Mesodermal cell (in vitro differentiated cells): Measurements from ENCODE around the gene DENND4B.
A peak's percentile ranks its signal among the peaks of the same experiment; 100 is the strongest.

Experiments
- H3K27ac ChIP-seq: 2 replicates; pipeline ENCODE4 v1.7.0; 2013; ENCODE audit warnings: mild to moderate bottlenecking, low read depth, low read length, moderate library complexity; ENCODE audit not compliant: severe bottlenecking
- H3K36me3 ChIP-seq: 2 replicates; pipeline ENCODE4 v1.7.1; 2013; ENCODE audit warnings: mild to moderate bottlenecking, low read length, moderate library complexity; ENCODE audit not compliant: control insufficient read depth, insufficient read depth
- H3K4me1 ChIP-seq: one replicate; pipeline ENCODE4 v1.7.1; 2013; ENCODE audit warnings: mild to moderate bottlenecking, low read length; ENCODE audit not compliant: insufficient read depth, control insufficient read depth, poor library complexity, severe bottlenecking
- H3K4me3 ChIP-seq: 2 replicates; pipeline ENCODE4 v1.7.0; 2013; ENCODE audit warnings: low read length, control low read depth, mild to moderate bottlenecking; ENCODE audit not compliant: insufficient read depth, poor library complexity, severe bottlenecking; ENCODE audit errors: extremely low read depth
- H3K9me3 ChIP-seq: 2 replicates; pipeline ENCODE4 v1.7.1; 2013; ENCODE audit warnings: mild to moderate bottlenecking, low read length, moderate library complexity; ENCODE audit not compliant: control insufficient read depth
- WGBS, 2 experiments: methylation state at CpG; one replicate each; pipeline ENCODE4 v1.1.5; 2013; ENCODE audit warnings: missing lambda C conversion rate in 2 of 2; ENCODE audit not compliant: insufficient coverage in 2 of 2; 5-methylcytosine and 5-hydroxymethylcytosine counted together

DENND4B gene

DNA sequence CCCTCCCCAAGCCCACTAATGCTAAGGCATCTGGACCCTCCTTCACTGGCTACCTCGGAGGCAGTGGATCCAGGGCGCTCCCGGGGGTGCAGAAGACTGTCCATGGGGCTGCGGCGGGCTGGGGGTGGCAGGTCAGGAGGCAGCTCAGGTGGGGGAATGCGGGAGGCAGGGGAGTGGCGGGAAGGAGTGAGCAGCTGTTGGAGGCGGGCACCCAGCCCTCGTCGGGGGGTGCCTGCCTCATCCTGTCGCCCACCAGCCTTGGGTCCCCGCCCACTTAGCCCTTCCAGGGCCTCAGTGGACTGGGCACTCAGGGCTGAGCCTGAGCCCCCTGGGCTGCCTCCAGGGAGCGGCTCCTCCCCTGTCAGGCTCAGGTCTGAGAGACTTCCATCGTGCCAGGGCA lies 13.1 kb downstream of the DENND4B start:
- peaks cover 7% of the 10 kb centered on the region for H3K4me1 ChIP-seq
- no peaks in the 10 kb centered on the region for H3K9me3 ChIP-seq
- peaks cover 55% of the 10 kb centered on the region for H3K36me3 ChIP-seq
- H3K4me3 ChIP-seq, result no peak overlapping the region
- WGBS, 2 experiments, result 93 to 94% methylated on average over 5 to 8 of the region's 14 CpGs
- H3K27ac ChIP-seq, result no peak overlapping the region

DNA sequence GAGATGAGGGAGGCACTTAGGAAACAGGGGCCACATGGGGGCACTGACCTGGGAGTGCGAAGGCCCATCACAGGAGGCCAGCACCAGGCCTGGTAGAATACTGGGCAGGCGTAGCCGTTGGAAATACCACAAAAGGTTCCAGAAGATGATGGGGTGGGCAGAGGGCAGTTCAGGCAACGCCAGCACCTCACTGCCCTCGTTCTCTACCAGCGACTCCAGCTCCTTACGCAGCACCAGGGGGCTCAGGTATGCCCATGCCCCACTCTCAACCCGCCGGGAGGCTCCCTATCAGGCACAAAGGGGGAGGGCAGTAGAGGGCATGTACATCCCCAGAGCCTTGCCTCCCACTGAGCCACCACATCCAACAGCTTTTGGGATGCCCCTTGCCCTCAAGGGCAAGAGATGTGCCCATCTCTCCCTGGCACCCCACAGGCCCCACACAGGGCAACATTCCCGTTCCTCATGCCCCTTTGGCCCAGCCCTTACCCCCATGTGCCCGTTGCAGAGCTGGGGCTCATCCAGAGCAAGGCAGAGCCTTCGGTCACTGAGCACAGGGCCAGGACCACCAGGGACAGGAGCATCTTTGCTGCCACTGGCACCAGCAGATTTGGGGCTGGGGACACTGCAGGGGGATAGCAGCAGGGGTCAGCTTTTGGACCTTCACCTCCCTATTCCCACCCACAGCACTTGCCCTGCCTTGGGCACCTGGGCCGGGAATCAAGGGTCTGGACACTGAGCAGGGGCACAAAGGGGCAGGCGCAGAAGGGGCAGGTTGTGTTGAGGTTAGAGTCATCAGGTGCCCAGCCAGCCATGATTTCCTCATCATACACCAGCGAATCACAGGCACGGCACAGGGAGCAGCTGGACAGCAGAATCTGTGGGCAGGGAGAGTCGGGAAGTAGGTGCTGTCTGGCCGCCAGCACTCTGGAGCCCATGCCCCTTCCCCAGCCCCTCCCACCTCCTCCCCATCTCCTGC lies 14.1 kb downstream of the DENND4B start:
- no peak overlapping the region for H3K4me3 ChIP-seq
- 97 to 99% methylated on average over 10 to 13 of the region's 18 CpGs for WGBS, 2 experiments
- H3K27ac ChIP-seq, result no peak overlapping the region
- peaks cover 51% of the 10 kb centered on the region for H3K36me3 ChIP-seq
- H3K9me3 ChIP-seq, result no peaks in the 10 kb centered on the region
- peaks cover 7% of the 10 kb centered on the region for H3K4me1 ChIP-seq

DNA sequence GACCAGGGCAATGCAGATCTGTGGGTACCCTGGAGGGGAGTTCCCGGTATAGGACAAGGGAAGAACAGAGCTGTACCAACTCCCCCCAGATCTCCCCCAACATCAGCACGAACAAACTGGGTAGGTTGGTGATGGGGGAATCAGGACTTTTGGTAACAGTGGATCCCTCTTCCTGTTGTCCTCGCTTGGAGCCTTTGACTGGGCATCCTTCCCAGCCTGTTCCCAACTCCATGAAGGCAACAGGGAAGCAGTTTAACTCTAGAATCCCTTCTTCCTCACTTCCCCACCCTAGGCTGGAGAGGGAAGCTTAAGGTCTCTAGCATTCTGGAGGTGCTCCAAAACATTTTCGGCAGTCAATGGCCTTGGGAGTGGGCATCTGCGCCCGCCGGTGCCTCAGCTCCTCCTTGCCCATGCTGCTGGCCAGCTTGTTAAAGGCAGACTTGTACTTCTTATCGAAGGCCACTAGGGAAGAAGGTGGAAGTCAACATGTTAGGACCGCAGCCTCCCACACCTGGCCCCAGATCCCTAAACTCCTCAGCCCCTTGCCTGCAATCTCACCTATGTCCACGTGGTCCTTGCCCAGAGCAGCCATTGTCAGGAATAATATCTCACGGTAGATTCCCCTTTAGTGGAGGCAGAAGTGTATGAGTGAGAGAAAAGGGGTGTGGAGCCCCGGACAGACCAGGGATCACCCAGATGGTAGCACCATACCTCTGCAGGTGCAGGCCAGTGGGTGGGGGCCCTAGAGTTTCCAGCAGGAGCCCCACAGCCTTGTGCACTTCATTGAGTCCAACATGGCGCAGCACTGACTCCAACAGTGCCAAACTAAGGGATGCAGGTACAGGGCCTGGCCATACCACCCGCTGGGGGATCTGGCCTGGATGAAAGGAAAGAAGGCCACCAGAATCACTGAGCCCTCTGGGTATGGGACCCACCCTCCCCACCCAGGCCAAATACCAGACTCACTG lies 16.3 kb downstream of the DENND4B start:
- WGBS, 2 experiments, result 98 to 99% methylated on average over 9 to 10 of the region's 14 CpGs
- Histone ChIP-seq H3K36me3 (peaks cover 31% of the 10 kb centered on the region), H3K4me3 (no peak overlapping the region)

DNA sequence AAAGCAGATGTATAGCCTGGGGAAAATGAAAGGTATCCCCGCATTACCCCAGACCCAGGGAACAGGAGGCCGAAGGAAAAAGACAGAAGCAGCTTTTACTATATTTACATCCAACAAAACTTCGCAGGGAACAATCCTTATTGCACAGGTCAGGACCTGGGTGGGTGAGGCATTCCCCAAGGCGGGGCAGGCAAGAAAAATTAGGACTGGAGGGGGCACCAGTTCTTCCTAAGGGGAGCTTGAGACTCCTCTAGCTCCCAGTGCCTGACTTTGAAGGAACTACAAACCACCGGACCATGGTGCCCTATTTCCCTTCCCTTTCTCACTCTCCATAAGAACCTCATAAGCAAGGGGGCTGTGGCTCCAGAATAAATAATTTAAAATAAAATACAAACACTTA lies 17.1 kb downstream of the DENND4B start:
- WGBS, 2 experiments, result 80 to 90% methylated on average over 1 to 2 of the region's 5 CpGs

More for the DNA sequence above, 16.3 kb downstream of the DENND4B start:
- Histone ChIP-seq H3K27ac (no peak overlapping the region), H3K9me3 (no peaks in the 10 kb centered on the region), H3K4me1 (peaks cover 7% of the 10 kb centered on the region)

DNA sequence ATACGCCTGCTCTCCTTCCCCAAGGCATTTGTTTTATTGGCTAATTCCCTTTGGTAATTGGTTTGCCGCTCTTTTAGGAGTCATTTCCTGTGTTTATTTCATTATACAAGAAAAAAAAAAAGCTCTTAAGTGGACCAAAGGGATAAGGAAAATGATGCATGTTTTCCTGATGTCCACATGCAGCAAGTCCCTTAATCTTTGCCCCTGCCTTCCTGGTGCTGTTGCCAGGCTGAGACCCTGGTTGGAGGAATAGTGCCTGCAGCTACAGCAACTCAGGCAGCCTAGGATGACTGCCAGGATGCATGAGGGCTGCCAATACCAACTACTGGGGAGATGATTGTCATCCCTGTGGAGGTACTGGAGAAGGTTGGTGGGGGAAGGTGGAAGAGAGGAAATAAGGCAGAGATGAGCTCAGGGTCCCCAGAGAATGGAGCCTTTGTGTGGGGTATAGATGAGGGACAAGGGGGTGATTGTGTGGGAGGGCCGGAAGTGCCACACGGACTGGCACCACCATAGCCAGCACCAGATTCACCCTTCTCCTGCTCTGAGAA lies 17.7 kb downstream of the DENND4B start:
- Histone ChIP-seq H3K27ac (no peak overlapping the region), H3K4me3 (no peak overlapping the region), H3K36me3 (peaks cover 19% of the 10 kb centered on the region), H3K4me1 (peaks cover 7% of the 10 kb centered on the region), H3K9me3 (no peaks in the 10 kb centered on the region)
- WGBS, 2 experiments, result 80 to 83% methylated on average over 1 of the region's 4 CpGs

More for the DNA sequence above, 17.1 kb downstream of the DENND4B start:
- H3K27ac ChIP-seq, result no peak overlapping the region
- H3K36me3 ChIP-seq, result peaks cover 25% of the 10 kb centered on the region
- peaks cover 7% of the 10 kb centered on the region for H3K4me1 ChIP-seq
- no peaks in the 10 kb centered on the region for H3K9me3 ChIP-seq
- H3K4me3 ChIP-seq, result no peak overlapping the region

DNA sequence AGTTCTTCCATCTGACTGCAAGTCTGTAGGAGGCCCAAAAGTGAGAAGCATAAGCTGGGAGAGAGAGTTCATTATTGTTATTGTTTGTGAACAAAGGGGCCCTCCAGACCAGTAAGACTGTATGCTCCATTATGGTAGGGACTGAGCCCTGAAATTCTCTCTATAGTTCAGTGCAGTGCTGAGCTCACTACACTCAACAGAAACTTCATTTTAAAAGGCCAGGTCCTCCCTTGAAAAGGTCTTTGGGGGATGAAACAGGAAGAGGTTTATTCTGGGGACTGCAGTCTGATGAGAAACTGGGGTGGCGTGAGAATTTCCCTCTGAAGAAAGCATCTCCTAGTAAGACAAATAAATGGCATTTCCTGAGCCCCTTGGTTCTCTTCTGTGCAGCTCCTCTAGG lies 18.3 kb downstream of the DENND4B start:
- no peak overlapping the region for H3K4me3 ChIP-seq
- no peak overlapping the region for H3K27ac ChIP-seq
- H3K36me3 ChIP-seq, result peaks cover 13% of the 10 kb centered on the region
- peaks cover 7% of the 10 kb centered on the region for H3K4me1 ChIP-seq
- H3K9me3 ChIP-seq, result no peaks in the 10 kb centered on the region
- no CpG with 5 or more reads among the region's 1 CpG for WGBS, 2 experiments

DNA sequence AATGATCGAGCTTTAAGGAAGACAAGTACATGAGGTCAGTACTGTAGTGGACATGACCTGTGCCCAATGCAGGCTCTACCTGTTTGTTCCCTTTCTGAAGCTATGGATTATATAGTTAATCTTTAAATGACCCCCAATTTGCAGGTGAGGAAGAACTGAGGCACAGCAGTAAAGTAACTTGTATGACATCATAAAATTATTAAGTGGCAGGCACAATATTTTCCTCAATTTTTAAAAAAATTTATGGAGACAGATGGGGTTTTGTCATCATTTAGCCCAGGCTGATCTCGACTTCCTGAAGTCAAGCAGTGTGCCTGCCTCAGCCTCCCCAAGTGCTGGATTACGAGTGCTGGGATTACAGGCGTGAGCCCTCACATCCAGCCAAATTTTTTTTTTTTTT lies 20.1 kb downstream of the DENND4B start:
- Histone ChIP-seq H3K27ac (no peak overlapping the region), H3K36me3 (peaks cover 4% of the 10 kb centered on the region), H3K4me3 (no peak overlapping the region), H3K9me3 (no peaks in the 10 kb centered on the region), H3K4me1 (peaks cover 7% of the 10 kb centered on the region)
- 87 to 88% methylated on average over 3 of the region's 4 CpGs for WGBS, 2 experiments

DNA sequence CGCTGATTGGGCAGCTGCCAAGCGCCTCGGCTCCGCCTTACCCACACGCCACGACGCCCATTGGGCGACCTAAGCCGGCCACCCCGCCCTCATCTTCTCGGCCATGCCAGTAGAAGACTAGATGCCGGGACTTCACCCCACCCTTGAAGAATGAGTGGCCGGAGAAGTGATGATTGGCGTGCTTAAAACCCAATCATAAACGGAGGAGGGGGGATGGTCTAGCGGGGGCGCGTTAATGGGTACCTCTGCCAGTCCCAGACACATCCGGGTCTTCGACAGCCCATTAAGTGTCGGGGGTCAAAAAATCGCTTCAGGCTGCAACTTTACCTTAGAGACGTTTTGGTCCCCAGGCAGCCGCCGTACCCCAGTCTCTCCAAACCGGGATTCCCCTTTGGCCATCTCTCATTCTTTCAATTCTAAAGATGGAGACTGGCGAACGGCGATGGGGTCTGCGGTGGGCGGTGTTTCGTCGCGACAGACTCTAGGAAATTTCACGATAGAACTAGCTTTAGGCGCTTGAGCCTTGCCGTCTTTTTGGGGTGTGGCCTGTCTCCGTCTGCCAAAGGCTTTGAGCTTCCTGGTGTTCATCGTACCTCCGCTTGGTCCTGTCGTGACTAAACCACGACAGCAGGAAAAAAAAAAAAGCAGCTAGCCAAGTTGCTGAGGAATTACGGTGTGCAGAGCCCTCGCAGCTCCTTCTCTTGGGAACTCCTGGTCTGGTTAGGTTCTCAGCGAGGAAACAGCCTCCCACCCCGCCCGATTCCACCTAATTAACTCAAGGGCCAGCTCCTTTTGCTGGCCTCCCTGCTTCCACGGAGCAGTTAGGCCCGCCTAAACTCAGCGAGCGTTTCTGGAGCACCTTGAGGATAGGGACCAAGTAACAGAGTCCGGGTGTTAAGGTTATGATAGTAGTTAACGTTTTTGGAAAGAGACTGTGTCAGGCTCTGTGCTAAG lies 23.3 kb downstream of the DENND4B start, which contains the start of gene GATAD2B:
GATAD2B (minus strand) TSS at position 1 of the 954 bp plus-strand sequence. CDS start 94,625 bp downstream, outside the sequence.
- WGBS, 2 experiments, result 0% methylated on average over 47 to 48 of the region's 53 CpGs
- Histone ChIP-seq H3K4me3 (peak within 1 kb of the TSS; percentile 87), H3K27ac (peak within 1 kb of the TSS; percentile 89), H3K36me3 (peaks cover 14% of the 10 kb centered on the region), H3K9me3 (no peaks in the 10 kb centered on the region), H3K4me1 (peaks cover 17% of the 10 kb centered on the region)

DNA sequence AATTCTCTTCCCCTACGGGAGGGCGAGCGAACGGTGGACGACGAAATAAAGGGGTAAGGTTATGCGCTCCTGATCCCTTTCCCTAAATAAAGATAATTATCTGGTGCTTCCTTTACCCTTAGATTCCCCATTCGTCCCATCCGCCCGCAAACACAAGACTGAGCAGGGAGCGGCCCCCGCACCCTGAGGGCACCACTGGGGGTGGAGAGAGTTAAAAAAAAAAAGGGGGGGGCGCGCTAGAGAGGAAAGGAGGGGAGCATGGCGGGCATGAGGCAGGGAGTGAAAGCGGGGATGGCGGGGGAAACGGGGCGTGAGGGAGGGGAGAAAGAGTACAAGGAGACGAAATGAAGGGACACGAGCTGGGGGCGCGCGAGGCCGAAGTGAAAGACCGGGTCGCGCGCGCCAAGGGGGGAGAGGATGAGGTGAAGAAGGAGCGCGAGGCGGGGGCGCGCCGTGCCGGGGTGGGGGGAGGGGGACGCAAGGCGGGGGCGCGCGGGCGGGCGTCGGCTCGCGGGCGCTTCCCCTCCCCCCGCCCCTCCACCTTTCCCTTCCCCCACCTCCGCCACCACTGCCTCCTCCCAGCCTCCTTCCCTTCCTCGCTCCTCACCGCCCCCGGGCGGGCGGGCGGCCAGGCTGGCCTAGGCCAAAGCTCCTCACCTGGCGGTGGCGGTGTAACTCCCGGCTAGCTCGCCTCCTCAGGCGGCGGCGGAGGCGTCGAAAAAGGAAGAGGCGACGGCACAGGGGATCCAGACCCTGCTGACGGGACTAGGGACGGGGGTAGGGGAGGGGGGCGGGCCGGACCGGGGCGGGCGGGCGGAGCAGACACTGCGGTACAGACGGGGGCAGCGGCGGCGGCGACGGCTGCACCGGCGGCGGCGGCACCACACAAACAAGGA lies 24.2 kb downstream of the DENND4B start:
- H3K4me3 ChIP-seq, result peak overlapping the region; percentile 87
- H3K36me3 ChIP-seq, result peaks cover 14% of the 10 kb centered on the region
- H3K9me3 ChIP-seq, result no peaks in the 10 kb centered on the region
- 0 to 1% methylated on average over 20 to 21 of the region's 86 CpGs for WGBS, 2 experiments
- H3K4me1 ChIP-seq, result peaks cover 17% of the 10 kb centered on the region
- H3K27ac ChIP-seq, result peak overlapping the region; percentile 89
